Stimulated activated CD4-positive, alpha-beta T cell treated with anti-CD3 and anti-CD28 coated beads, Interleukin-2, amount 100 ng/mL, for 48 hours (primary cell): ENCODE results near the gene RNF34.

Experiments used
- DNase-seq, 2 donors: peaks; one replicate each; pipeline ENCODE4 v3.0.0-alpha.2; 2020

Gene RNF34

GRCh38 chr12:121467638-121468498 is 68.0 kb downstream of the RNF34 start:
- DNase-seq = peak in 1 of 2 donors; percentile 10

DNA sequence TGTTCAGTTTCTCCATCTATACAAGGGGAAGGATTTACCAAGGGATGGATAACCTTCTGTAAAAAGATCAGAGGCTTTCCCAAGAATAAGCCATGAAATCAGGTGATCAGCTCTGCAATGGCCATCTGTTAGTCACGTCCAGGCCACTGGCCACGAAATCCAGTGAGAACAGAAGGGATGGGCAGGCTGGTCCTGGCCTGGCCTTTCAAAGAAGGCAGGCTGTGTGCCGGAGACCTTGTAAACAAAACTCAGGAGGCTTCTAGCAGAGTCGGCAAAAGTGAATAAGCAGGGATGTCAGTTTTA is 68.5 kb downstream of the RNF34 start:
- no peak for DNase-seq

DNA sequence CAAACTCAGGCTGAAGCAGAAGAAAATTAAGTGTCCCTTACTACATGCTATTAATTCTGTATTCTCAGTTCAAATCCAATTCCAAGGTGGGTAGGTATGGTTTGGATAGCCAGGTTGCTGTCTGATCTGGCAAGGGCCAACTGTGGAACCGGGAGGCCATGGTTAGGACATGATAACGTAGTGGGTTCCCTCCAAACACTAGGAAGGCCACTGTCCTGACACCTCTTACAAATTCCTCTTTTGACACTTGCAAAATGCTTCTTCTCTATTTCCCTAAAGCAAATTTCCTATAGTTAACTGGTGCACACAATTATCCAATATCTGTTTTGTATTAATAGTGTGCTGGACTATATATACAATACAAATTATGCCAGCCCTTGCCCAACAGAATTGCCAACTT is 70.8 kb downstream of the RNF34 start:
- no peak for DNase-seq

GRCh38 chr12:121472150-121472905 is 72.4 kb downstream of the RNF34 start:
- no peak for DNase-seq
